ENCODE data around the gene ZBTB1. TPM values are rescaled to one million over a fixed set of nuclear protein-coding genes. Genes with fewer than 3 reads are reported as not detected.

ZBTB1 gene
- total RNA-seq, 1 donor from 2014 or later = 46.1 TPM

DNA sequence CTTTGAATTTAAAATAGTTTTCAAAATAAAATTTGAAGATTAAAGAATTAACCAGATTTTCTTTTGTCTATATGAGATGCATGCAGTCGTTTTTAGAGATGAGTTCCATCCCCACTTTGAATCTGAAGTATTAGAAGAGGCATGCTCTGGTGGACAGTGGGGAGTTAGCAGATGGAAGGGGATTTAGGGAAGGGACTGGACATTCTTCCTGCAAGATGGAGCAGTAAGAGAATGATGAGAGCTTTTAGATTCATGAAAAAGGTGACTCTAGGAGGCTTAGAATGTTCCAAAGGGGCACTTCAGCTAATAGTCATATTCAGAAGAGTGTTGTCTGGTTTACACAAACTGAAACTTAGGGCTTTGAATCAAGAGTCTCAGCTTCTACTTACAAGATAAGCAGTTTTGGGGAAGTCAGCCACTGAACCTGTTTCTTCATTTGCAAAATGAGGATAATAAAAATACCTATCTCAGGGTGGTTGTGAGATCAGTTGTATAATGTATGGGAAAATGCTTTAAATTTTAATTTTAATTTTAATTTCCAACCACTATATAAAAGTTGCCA, 3.7 kb downstream of the ZBTB1 start:
- H3K36me3 ChIP-seq = no peaks in the 10 kb centered on the region
- H3K4me3 ChIP-seq = no peak overlapping the region
- H3K9me3 ChIP-seq = no peaks in the 10 kb centered on the region
- H3K27ac ChIP-seq = no peak overlapping the region
- TF ChIP-seq, protein P1, sequence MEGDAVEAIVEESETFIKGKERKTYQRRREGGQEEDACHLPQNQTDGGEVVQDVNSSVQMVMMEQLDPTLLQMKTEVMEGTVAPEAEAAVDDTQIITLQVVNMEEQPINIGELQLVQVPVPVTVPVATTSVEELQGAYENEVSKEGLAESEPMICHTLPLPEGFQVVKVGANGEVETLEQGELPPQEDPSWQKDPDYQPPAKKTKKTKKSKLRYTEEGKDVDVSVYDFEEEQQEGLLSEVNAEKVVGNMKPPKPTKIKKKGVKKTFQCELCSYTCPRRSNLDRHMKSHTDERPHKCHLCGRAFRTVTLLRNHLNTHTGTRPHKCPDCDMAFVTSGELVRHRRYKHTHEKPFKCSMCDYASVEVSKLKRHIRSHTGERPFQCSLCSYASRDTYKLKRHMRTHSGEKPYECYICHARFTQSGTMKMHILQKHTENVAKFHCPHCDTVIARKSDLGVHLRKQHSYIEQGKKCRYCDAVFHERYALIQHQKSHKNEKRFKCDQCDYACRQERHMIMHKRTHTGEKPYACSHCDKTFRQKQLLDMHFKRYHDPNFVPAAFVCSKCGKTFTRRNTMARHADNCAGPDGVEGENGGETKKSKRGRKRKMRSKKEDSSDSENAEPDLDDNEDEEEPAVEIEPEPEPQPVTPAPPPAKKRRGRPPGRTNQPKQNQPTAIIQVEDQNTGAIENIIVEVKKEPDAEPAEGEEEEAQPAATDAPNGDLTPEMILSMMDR (IDR thresholded peaks at IDR 0.05) = no peak
- intact Hi-C loops (cut with DNase I) = no loop called here
- no peaks in the 10 kb centered on the region for H3K27me3 ChIP-seq (ENCODE audit: low read depth)
- DNase-seq (no peak), ATAC-seq (no peak)
- peaks cover 67% of the 10 kb centered on the region for H3K4me1 ChIP-seq

DNA sequence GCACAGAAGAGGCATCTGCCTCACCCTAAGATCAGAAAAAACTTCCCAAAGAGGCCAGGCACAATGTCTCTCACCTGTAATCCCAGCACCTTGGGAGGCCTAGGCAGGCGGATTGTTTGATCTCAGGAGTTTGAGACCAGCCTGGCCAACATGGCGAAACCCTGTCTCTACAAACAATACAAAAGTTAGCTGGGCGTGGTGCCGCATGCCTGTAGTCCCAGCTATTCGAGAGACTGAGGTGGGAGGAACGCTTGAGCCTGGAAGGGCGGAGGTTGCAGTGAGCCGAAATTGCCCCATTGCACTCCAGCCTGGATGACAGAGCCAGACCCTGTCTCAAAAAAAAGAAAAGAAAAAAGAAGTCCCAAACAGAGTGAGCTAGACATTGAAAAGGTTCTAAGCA, 4.5 kb downstream of the ZBTB1 start:
- intact Hi-C loops (cut with DNase I) = no loop called here
- H3K27ac ChIP-seq = no peak overlapping the region

DNA sequence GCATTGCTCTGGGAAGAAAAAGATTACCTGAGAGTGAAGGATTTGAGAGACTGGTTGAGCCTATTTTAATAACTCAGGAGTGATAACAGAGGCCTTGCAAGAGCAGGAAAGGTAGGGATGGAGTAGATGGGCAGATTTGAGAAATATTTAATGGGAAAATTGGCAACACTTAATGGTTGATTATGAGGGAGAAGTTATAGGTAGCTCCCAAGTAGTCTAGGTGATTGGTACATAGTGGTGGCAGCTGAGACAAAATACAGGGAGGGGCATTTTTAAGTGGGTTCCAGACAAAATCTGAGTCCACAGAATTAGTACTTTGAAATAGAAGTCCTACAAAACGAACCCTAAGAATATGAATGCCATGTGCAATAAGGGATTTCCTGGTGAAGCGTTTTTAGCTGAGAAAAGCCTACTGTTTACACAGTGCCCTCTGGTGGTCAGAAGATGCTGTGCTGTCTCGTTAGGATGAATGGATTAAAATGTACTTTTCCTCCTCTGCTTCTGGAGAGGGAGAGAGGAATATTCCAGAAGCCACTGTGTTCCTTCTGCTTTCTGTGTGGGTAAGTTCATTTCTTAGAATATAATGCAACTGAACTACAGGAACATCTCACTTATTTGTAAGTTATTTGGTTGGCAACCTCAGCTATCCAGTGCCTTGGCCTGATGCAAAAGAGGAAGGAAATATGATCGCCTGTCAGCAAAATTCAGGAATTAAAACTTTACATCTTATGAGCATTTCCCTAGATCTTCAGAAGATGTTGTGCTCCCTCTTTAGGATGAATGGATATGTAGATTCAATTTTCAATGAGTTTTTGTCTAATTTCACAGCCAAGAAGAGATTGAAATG, 6.5 kb downstream of the ZBTB1 start:
- TF ChIP-seq, protein P1 (IDR thresholded peaks at IDR 0.05) = peak; percentile 89
- intact Hi-C loops (cut with DNase I) = no loop called here
- peaks cover 74% of the 10 kb centered on the region for H3K4me1 ChIP-seq
- H3K4me3 ChIP-seq = no peak overlapping the region
- H3K36me3 ChIP-seq = no peaks in the 10 kb centered on the region
- no peaks in the 10 kb centered on the region for H3K9me3 ChIP-seq
- H3K27ac ChIP-seq = no peak overlapping the region
- ATAC-seq = peak; percentile 81 to 87
- no peak for DNase-seq
- H3K27me3 ChIP-seq (ENCODE audit: low read depth) = no peaks in the 10 kb centered on the region

More for the DNA sequence above, 4.5 kb downstream of the ZBTB1 start:
- ATAC-seq (no peak), DNase-seq (no peak)
- TF ChIP-seq, protein P1 (IDR thresholded peaks at IDR 0.05) = no peak
- Histone ChIP-seq H3K9me3 (no peaks in the 10 kb centered on the region), H3K27me3 (ENCODE audit: low read depth) (no peaks in the 10 kb centered on the region), H3K36me3 (no peaks in the 10 kb centered on the region), H3K4me3 (no peak overlapping the region), H3K4me1 (peaks cover 69% of the 10 kb centered on the region)

DNA sequence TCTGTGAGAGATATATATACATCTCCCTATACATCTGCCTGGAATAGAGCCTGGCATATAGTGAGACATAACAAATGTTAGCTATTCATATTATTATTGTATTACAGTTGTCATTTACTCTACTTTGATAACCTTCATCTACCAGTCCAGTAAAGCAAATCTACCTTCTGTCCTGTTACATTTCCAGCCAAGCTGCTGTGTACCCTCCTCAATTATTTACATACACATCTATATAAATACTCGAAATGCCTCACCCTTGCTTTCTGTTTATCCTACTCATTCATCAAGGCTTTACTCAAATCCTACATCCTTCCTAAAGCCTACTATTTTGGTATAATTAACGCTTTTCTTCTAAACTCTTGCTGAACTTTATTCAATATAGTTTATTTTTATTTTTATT, 8.7 kb downstream of the ZBTB1 start:
- Histone ChIP-seq H3K36me3 (no peaks in the 10 kb centered on the region), H3K4me1 (peaks cover 61% of the 10 kb centered on the region), H3K27me3 (ENCODE audit: low read depth) (no peaks in the 10 kb centered on the region), H3K4me3 (no peak overlapping the region), H3K27ac (no peak overlapping the region), H3K9me3 (no peaks in the 10 kb centered on the region)
- TF ChIP-seq, protein P1 (IDR thresholded peaks at IDR 0.05) = no peak
- intact Hi-C loops (cut with DNase I) = no loop called here
- ATAC-seq (no peak), DNase-seq (no peak)

DNA sequence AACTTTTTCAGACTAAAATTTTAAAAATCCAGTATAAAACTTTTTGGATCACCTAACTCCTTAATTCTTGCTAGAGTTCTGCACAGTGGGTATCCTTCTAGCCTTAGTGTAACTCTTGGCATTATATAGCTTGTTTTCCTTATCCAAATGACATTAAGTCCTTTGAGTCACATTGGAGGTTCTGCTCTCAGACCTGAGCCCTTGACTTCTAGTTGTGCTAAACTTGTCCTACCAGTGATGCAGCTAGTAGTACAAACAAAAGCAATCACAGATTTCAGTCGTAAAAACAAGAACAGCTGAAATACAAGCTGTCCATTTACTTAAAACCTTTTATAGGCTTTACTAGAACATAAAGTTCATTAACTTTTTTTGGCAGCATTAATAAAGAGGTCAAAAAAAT, 10.5 kb downstream of the ZBTB1 start:
- Histone ChIP-seq H3K36me3 (no peaks in the 10 kb centered on the region), H3K27ac (no peak overlapping the region), H3K9me3 (no peaks in the 10 kb centered on the region), H3K4me1 (peaks cover 49% of the 10 kb centered on the region), H3K27me3 (ENCODE audit: low read depth) (no peaks in the 10 kb centered on the region), H3K4me3 (no peak overlapping the region)
- TF ChIP-seq, protein P1 (IDR thresholded peaks at IDR 0.05) = no peak
- ATAC-seq (peak in 1 of 2 donors; percentile 64), DNase-seq (no peak)
- intact Hi-C loops (cut with DNase I) = no loop called here

All from lower lobe of right lung (tissue), 2 donors.